Activated T-cell treated with anti-CD3 and anti-CD28 coated beads, Interleukin-2, amount 50 U/mL, for 72 hours (primary cell): ENCODE data around the gene TNP2. TPM values are rescaled to one million over a fixed set of nuclear protein-coding genes. Genes with fewer than 3 reads are reported as not detected.
"Not testable (repeated sequence)": the region's sequence is repeated elsewhere in the genome, so short reads cannot be mapped to it uniquely, and the experiment has no call there.

Experiments
- ATAC-seq, 2 donors: fragments of 150-1000 bp; cut with Tn5 transposase; replicated peaks in 1 of 2; 2 replicates each; pipeline ENCODE4 v1.10.0; 2021; ENCODE audit warnings: moderate library complexity in 2 of 2, mild to moderate bottlenecking in 1 of 2
- DNase-seq, 2 donors: peaks; one replicate each; pipeline ENCODE4 v3.0.0; 2021 to 2022; ENCODE audit warnings: mixed read lengths in 1 of 2
- H3K27ac Mint-ChIP-seq: one replicate; pipeline ENCODE4 v1.8.0; 2022; ENCODE audit warnings: mild to moderate bottlenecking, moderate library complexity, mixed read lengths
- H3K27me3 Mint-ChIP-seq: one replicate; pipeline ENCODE4 v1.8.0; 2022; ENCODE audit warnings: low read depth, mixed read lengths
- H3K36me3 Mint-ChIP-seq, 2 donors: one replicate each; pipeline ENCODE4 v1.8.0; 2022; ENCODE audit warnings: mixed read lengths in 2 of 2, mild to moderate bottlenecking in 1 of 2; ENCODE audit not compliant: insufficient read depth in 2 of 2
- H3K4me1 Mint-ChIP-seq: one replicate; pipeline ENCODE4 v1.8.0; 2022; ENCODE audit warnings: low read depth, mixed read lengths
- H3K4me3 Mint-ChIP-seq, 2 donors: one replicate each; pipeline ENCODE4 v1.8.0; 2022; ENCODE audit warnings: mild to moderate bottlenecking in 2 of 2, mixed read lengths in 2 of 2, moderate library complexity in 2 of 2
- H3K9me3 Mint-ChIP-seq, 2 donors: one replicate each; pipeline ENCODE4 v1.8.0; 2022; ENCODE audit warnings: mixed read lengths in 2 of 2
- total RNA-seq, 2 donors: library from RNA; stranded (reverse); gene quantifications; one replicate each; pipeline ENCODE4 v1.2.3, GENCODE V29; 2022

The TNP2 gene
- total RNA-seq, 2 donors from 2014 or later, result not detected

GRCh38 chr16:11307639-11308492, 38.7 kb upstream of the TNP2 start:
- no peaks in the 10 kb centered on the region for H3K9me3 Mint-ChIP-seq
- H3K36me3 Mint-ChIP-seq, result no peaks in the 10 kb centered on the region
- no peak for DNase-seq
- H3K4me1 Mint-ChIP-seq, result peaks cover 47% of the 10 kb centered on the region
- H3K27ac Mint-ChIP-seq, result no peak overlapping the region
- no peaks in the 10 kb centered on the region for H3K27me3 Mint-ChIP-seq
- no peak for ATAC-seq
- no peak overlapping the region for H3K4me3 Mint-ChIP-seq

- no peak overlapping the region for H3K4me3 Mint-ChIP-seq
- H3K27ac Mint-ChIP-seq, result no peak overlapping the region
- H3K4me1 Mint-ChIP-seq, result peaks cover 40% of the 10 kb centered on the region
- peak in 1 of 2 donors; percentile 25 for DNase-seq
- no peaks in the 10 kb centered on the region for H3K36me3 Mint-ChIP-seq
- no peaks in the 10 kb centered on the region for H3K9me3 Mint-ChIP-seq
- H3K27me3 Mint-ChIP-seq, result no peaks in the 10 kb centered on the region
- peak in 1 of 2 donors; percentile 48 for ATAC-seq
Observed at GRCh38 chr16:11306997-11307638, 38.0 kb upstream of the TNP2 start.

- no peak for DNase-seq
- no peaks in the 10 kb centered on the region for H3K27me3 Mint-ChIP-seq
- no peaks in the 10 kb centered on the region for H3K36me3 Mint-ChIP-seq
- H3K27ac Mint-ChIP-seq, result no peak overlapping the region
- H3K4me1 Mint-ChIP-seq, result peaks cover 32% of the 10 kb centered on the region
- no peak for ATAC-seq
- H3K4me3 Mint-ChIP-seq, result no peak overlapping the region
- no peaks in the 10 kb centered on the region for H3K9me3 Mint-ChIP-seq
Observed at GRCh38 chr16:11306381-11306780, 37.3 kb upstream of the TNP2 start.

- Mint-ChIP-seq H3K36me3 (no peaks in the 10 kb centered on the region), H3K4me1 (peaks cover 26% of the 10 kb centered on the region), H3K9me3 (no peaks in the 10 kb centered on the region), H3K27ac (no peak overlapping the region), H3K4me3 (no peak overlapping the region), H3K27me3 (no peaks in the 10 kb centered on the region)
- ATAC-seq (no peak), DNase-seq (no peak)
Observed at GRCh38 chr16:11303405-11304138, 34.4 kb upstream of the TNP2 start.

GRCh38 chr16:11302977-11303376, 33.9 kb upstream of the TNP2 start:
- Mint-ChIP-seq H3K27ac (no peak overlapping the region), H3K4me1 (peaks cover 29% of the 10 kb centered on the region), H3K27me3 (no peaks in the 10 kb centered on the region), H3K36me3 (no peaks in the 10 kb centered on the region), H3K4me3 (no peak overlapping the region), H3K9me3 (no peaks in the 10 kb centered on the region)
- DNase-seq (no peak), ATAC-seq (no peak)

GRCh38 chr16:11301645-11302501, 32.7 kb upstream of the TNP2 start:
- H3K27ac Mint-ChIP-seq, result no peak overlapping the region
- no peak overlapping the region for H3K4me3 Mint-ChIP-seq
- H3K36me3 Mint-ChIP-seq, result no peaks in the 10 kb centered on the region
- no peaks in the 10 kb centered on the region for H3K9me3 Mint-ChIP-seq
- H3K4me1 Mint-ChIP-seq, result peaks cover 33% of the 10 kb centered on the region
- ATAC-seq, result no peak
- H3K27me3 Mint-ChIP-seq, result no peaks in the 10 kb centered on the region
- no peak for DNase-seq

- Mint-ChIP-seq H3K36me3 (no peaks in the 10 kb centered on the region), H3K27ac (no peak overlapping the region), H3K27me3 (no peaks in the 10 kb centered on the region), H3K4me3 (no peak overlapping the region), H3K4me1 (peaks cover 38% of the 10 kb centered on the region), H3K9me3 (no peaks in the 10 kb centered on the region)
- ATAC-seq (no peak), DNase-seq (no peak)
Observed at GRCh38 chr16:11300560-11300892, 31.4 kb upstream of the TNP2 start.

GRCh38 chr16:11299865-11300559, 30.9 kb upstream of the TNP2 start:
- ATAC-seq (no peak), DNase-seq (no peak)
- Mint-ChIP-seq H3K27me3 (no peaks in the 10 kb centered on the region), H3K27ac (no peak overlapping the region), H3K9me3 (no peaks in the 10 kb centered on the region), H3K4me1 (peaks cover 38% of the 10 kb centered on the region), H3K36me3 (no peaks in the 10 kb centered on the region), H3K4me3 (no peak overlapping the region)

- H3K4me3 Mint-ChIP-seq, result peak overlapping the region in 1 of 2 donors; percentile 13
Observed at GRCh38 chr16:11298950-11299547, 29.9 kb upstream of the TNP2 start.

GRCh38 chr16:11298143-11298900, 29.2 kb upstream of the TNP2 start:
- Mint-ChIP-seq H3K27me3 (no peaks in the 10 kb centered on the region), H3K4me1 (peaks cover 53% of the 10 kb centered on the region), H3K9me3 (no peaks in the 10 kb centered on the region), H3K27ac (no peak overlapping the region), H3K4me3 (peak overlapping the region; percentile 69 to 70), H3K36me3 (no peaks in the 10 kb centered on the region)
- DNase-seq, result no peak
- ATAC-seq, result no peak

More at GRCh38 chr16:11298950-11299547, 29.9 kb upstream of the TNP2 start:
- H3K27ac Mint-ChIP-seq, H3K9me3 Mint-ChIP-seq, H3K36me3 Mint-ChIP-seq, ATAC-seq, H3K27me3 Mint-ChIP-seq, DNase-seq: not testable (repeated sequence)
- peaks cover 46% of the 10 kb centered on the region for H3K4me1 Mint-ChIP-seq

GRCh38 chr16:11297492-11298142, 28.5 kb upstream of the TNP2 start:
- no peaks in the 10 kb centered on the region for H3K27me3 Mint-ChIP-seq
- H3K27ac Mint-ChIP-seq, result peak overlapping the region; percentile 70
- peak overlapping the region; percentile 69 to 70 for H3K4me3 Mint-ChIP-seq

More at GRCh38 chr16:11297492-11298142, 28.5 kb upstream of the TNP2 start:
- ATAC-seq (peak; percentile 94 to 95), DNase-seq (peak; percentile 77 to 85)
- no peaks in the 10 kb centered on the region for H3K36me3 Mint-ChIP-seq
- peaks cover 59% of the 10 kb centered on the region for H3K4me1 Mint-ChIP-seq
- no peaks in the 10 kb centered on the region for H3K9me3 Mint-ChIP-seq
